ENCODE results near the gene TTPAL.

Gene TTPAL

DNA sequence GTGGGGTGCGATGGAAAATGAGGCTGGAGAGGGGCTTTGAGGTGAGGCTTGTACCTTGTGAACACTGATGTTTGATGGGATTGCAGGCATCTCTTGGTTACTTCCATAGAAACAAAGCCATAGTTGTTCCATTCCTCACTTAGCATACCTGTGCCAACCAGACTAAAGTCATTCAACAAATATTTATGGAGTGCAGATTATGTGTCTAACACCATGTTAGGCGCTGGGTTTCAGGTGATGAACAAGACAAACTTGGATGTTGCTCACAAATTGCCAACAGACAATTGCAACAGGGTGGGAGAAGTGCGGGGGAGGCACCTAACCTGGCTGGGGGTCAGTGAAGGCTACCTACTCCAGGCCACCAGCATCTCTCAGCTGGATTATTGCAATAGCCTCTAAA, 1.5 kb downstream of the TTPAL start:
- no peaks in the 10 kb centered on the region for H3K27me3 ChIP-seq (ENCODE audit: insufficient read depth, poor library complexity, severe bottlenecking)
- peak overlapping the region; percentile 41 for H3K27ac ChIP-seq (ENCODE audit: poor library complexity, severe bottlenecking)
- TF ChIP-seq, protein P1, sequence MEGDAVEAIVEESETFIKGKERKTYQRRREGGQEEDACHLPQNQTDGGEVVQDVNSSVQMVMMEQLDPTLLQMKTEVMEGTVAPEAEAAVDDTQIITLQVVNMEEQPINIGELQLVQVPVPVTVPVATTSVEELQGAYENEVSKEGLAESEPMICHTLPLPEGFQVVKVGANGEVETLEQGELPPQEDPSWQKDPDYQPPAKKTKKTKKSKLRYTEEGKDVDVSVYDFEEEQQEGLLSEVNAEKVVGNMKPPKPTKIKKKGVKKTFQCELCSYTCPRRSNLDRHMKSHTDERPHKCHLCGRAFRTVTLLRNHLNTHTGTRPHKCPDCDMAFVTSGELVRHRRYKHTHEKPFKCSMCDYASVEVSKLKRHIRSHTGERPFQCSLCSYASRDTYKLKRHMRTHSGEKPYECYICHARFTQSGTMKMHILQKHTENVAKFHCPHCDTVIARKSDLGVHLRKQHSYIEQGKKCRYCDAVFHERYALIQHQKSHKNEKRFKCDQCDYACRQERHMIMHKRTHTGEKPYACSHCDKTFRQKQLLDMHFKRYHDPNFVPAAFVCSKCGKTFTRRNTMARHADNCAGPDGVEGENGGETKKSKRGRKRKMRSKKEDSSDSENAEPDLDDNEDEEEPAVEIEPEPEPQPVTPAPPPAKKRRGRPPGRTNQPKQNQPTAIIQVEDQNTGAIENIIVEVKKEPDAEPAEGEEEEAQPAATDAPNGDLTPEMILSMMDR (IDR thresholded peaks at IDR 0.05; ENCODE audit: poor library complexity, severe bottlenecking), result no peak
- ATAC-seq (ENCODE audit: low read depth) (peak; percentile 28), DNase-seq (ENCODE audit: low spot score) (no peak)
- peaks cover 26% of the 10 kb centered on the region for H3K36me3 ChIP-seq (ENCODE audit: low read depth)
- H3K4me3 ChIP-seq (ENCODE audit: severe bottlenecking), result no peak overlapping the region
- H3K9me3 ChIP-seq (ENCODE audit: severe bottlenecking), result no peaks in the 10 kb centered on the region
- peaks cover 11% of the 10 kb centered on the region for H3K4me1 ChIP-seq (ENCODE audit: insufficient read depth, poor library complexity, severe bottlenecking)

DNA sequence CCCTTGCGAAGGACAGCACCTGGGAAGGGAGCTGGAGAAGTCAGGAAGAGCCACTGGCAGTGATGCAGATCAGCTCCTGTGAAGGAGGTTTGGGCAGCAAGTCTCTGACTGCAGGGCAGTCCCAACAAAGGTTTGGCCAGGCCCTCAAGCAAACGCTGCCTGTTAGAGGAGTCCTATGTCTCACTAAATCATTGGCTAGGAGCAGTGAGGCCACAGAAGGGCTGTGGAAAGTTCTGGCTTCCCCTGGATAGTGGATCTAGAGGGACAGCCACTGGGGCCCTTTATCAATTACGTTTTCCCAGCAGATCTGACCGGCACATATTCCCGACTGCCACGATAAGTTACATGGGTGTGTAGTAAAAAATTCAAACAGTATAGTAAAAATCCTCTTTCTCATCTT, 2.5 kb downstream of the TTPAL start:
- ATAC-seq (ENCODE audit: low read depth), result no peak
- no peak for DNase-seq (ENCODE audit: low spot score)
- peaks cover 11% of the 10 kb centered on the region for H3K4me1 ChIP-seq (ENCODE audit: insufficient read depth, poor library complexity, severe bottlenecking)

DNA sequence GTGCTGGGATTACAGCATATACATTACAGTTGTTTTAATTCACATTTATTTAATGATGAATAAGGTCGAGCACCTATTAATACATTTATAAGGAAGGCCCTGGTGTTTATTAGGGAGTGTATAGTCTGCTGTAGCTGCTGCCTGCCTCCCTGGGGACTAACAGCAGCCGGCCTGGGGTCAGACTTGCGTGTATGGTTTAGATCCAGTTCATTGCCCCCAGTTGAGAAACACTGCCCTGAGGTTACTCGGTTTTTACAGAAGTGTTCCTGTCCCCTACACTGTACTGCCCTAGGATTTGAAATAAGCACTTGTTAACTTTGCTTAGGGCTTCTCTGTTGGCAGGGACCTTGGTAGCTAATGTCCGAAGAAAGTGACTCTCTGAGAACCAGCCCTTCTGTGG, 4.0 kb downstream of the TTPAL start:
- no peaks in the 10 kb centered on the region for H3K27me3 ChIP-seq (ENCODE audit: insufficient read depth, poor library complexity, severe bottlenecking)
- ATAC-seq (ENCODE audit: low read depth) (no peak), DNase-seq (ENCODE audit: low spot score) (no peak)
- H3K36me3 ChIP-seq (ENCODE audit: low read depth), result peaks cover 49% of the 10 kb centered on the region
- peaks cover 11% of the 10 kb centered on the region for H3K4me1 ChIP-seq (ENCODE audit: insufficient read depth, poor library complexity, severe bottlenecking)
- H3K4me3 ChIP-seq (ENCODE audit: severe bottlenecking), result no peak overlapping the region
- no peak overlapping the region for H3K27ac ChIP-seq (ENCODE audit: poor library complexity, severe bottlenecking)
- TF ChIP-seq, protein P1 (IDR thresholded peaks at IDR 0.05; ENCODE audit: poor library complexity, severe bottlenecking), result no peak
- H3K9me3 ChIP-seq (ENCODE audit: severe bottlenecking), result no peaks in the 10 kb centered on the region

More for the DNA sequence above, 2.5 kb downstream of the TTPAL start:
- peaks cover 34% of the 10 kb centered on the region for H3K36me3 ChIP-seq (ENCODE audit: low read depth)
- no peaks in the 10 kb centered on the region for H3K27me3 ChIP-seq (ENCODE audit: insufficient read depth, poor library complexity, severe bottlenecking)
- H3K9me3 ChIP-seq (ENCODE audit: severe bottlenecking), result no peaks in the 10 kb centered on the region
- TF ChIP-seq, protein P1 (IDR thresholded peaks at IDR 0.05; ENCODE audit: poor library complexity, severe bottlenecking), result no peak
- no peak overlapping the region for H3K4me3 ChIP-seq (ENCODE audit: severe bottlenecking)
- H3K27ac ChIP-seq (ENCODE audit: poor library complexity, severe bottlenecking), result peak overlapping the region; percentile 41

DNA sequence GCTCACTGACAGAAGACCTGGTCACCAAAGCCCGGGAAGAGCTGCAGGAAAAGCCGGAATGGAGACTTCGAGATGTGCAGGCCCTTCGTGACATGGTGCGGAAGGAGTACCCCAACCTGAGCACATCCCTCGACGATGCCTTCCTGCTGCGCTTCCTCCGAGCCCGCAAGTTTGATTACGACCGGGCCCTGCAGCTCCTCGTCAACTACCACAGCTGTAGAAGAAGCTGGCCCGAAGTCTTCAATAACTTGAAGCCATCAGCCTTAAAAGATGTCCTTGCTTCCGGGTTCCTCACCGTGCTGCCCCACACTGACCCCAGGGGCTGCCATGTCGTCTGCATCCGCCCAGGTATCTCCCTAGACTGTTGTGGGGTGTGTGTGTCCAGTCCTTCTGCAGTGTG, 4.4 kb downstream of the TTPAL start:
- TF ChIP-seq, protein P1 (IDR thresholded peaks at IDR 0.05; ENCODE audit: poor library complexity, severe bottlenecking), result no peak
- peaks cover 53% of the 10 kb centered on the region for H3K36me3 ChIP-seq (ENCODE audit: low read depth)
- no peaks in the 10 kb centered on the region for H3K27me3 ChIP-seq (ENCODE audit: insufficient read depth, poor library complexity, severe bottlenecking)

DNA sequence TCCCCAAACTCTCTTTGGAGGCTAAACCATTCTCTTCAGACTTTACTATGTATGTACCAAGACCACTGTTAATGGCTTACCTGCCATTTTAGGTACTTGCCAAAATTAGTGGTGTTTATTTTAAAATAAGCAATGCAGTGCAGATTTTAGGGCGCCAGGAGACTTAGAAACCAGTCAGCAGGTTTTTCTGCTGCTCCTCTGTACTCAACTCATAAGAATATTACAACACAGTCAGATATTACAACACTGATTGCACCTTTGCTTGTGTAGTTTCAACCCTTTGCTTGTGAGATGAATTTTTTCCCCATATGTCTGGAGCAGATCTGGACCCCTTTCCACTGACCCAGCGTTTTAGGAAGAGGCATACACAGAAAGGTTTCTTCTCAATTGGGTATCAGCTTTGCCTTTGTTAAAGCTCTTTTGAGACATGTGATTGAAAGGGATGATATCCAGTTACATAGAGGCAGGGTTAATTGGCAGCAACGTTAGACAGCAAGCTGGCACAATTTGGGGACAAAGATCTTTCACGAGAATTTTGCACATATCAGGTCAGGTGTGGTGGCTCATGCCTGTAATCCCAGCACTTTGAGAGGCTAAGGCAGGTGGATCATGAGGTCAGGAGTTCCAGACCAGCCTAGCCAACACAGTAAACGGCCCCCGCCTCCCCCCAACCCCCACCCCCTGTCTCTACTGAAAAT, 6.2 kb downstream of the TTPAL start:
- Histone ChIP-seq H3K9me3 (ENCODE audit: severe bottlenecking) (no peaks in the 10 kb centered on the region), H3K4me1 (ENCODE audit: insufficient read depth, poor library complexity, severe bottlenecking) (peaks cover 5% of the 10 kb centered on the region), H3K4me3 (ENCODE audit: severe bottlenecking) (no peak overlapping the region), H3K27ac (ENCODE audit: poor library complexity, severe bottlenecking) (no peak overlapping the region), H3K36me3 (ENCODE audit: low read depth) (peaks cover 69% of the 10 kb centered on the region), H3K27me3 (ENCODE audit: insufficient read depth, poor library complexity, severe bottlenecking) (no peaks in the 10 kb centered on the region)
- ATAC-seq (ENCODE audit: low read depth) (no peak), DNase-seq (ENCODE audit: low spot score) (no peak)
- TF ChIP-seq, protein P1 (IDR thresholded peaks at IDR 0.05; ENCODE audit: poor library complexity, severe bottlenecking), result no peak

More for the DNA sequence above, 4.4 kb downstream of the TTPAL start:
- no peak overlapping the region for H3K4me3 ChIP-seq (ENCODE audit: severe bottlenecking)
- ATAC-seq (ENCODE audit: low read depth) (no peak), DNase-seq (ENCODE audit: low spot score) (peak; percentile 76)
- peaks cover 11% of the 10 kb centered on the region for H3K4me1 ChIP-seq (ENCODE audit: insufficient read depth, poor library complexity, severe bottlenecking)
- no peaks in the 10 kb centered on the region for H3K9me3 ChIP-seq (ENCODE audit: severe bottlenecking)
- no peak overlapping the region for H3K27ac ChIP-seq (ENCODE audit: poor library complexity, severe bottlenecking)

Data from RWPE2 (cell line).